ENCODE results near the gene CCNI2. TPM values are rescaled to one million over a fixed set of nuclear protein-coding genes. Genes with fewer than 3 reads are reported as not detected.

The CCNI2 gene
- total and polyA plus RNA-seq, 2 donors (not counting 3 experiments of a cell fraction or from before 2014, with no cell fraction given): 0.25 to 0.53 TPM

DNA sequence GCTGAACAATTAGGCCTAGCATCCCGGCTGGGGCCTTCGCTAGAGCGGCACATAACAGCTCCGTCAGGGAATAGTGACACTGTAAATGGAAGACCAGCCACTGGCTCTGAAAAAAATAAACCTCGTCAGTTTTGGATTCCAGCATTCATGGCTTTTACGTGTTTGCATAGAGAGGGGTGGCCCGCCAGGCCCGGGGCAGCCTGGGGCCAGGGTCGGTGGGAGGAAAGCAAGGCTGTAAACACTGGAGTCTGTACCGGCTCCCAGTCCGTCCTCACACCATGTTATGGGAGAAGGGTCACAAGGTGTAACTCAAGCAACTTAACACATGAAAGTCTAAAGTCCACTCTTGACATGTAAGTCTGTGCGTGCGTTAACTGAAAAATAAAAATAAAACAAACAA, 11.2 kb downstream of the CCNI2 start:
- DNase-seq (ENCODE audit: low read depth, low spot score): no peak
- Histone ChIP-seq H3K9me3 (replicated peaks; ENCODE audit: control insufficient read depth, insufficient read depth, low read length) (no peaks in the 10 kb centered on the region), H4K20me1 (replicated peaks; ENCODE audit: control insufficient read depth, extremely low read depth, insufficient read depth, low read length) (no peaks in the 10 kb centered on the region), H3K4me3 (replicated peaks in 1 of 3; ENCODE audit: insufficient read depth in 1 of 3, low read depth in 1 of 3, low read length in 3 of 3) (no peak overlapping the region), H3K9me1 (replicated peaks; ENCODE audit: control insufficient read depth, extremely low read depth, insufficient read depth, low read length) (no peaks in the 10 kb centered on the region), H3K4me2 (ENCODE audit: insufficient read depth, low read length) (no peak overlapping the region), H3K27ac (ENCODE audit: insufficient read depth, low read depth, low read length) (no peak overlapping the region), H2AFZ (ENCODE audit: low read depth, low read length) (no peak overlapping the region), H3K27me3 (ENCODE audit: control insufficient read depth in 2 of 2, insufficient read depth in 2 of 2, low read length in 2 of 2) (no peaks in the 10 kb centered on the region), H3K36me3 (ENCODE audit: control insufficient read depth in 2 of 2, extremely low read depth in 1 of 2, insufficient read depth in 2 of 2, low read length in 2 of 2) (peaks cover 9 to 29% of the 10 kb centered on the region in 2 experiments), H3K4me1 (ENCODE audit: control insufficient read depth, extremely low read depth, insufficient read depth, low read length) (no peaks in the 10 kb centered on the region), H3K9ac (replicated peaks; ENCODE audit: extremely low read depth, insufficient read depth, low read length) (no peak overlapping the region), H3K79me2 (ENCODE audit: control insufficient read depth, insufficient read depth, low read length) (no peaks in the 10 kb centered on the region)
- POLR2A ChIA-PET: no interaction called here
- FAIRE-seq: no peak
- intact Hi-C loops (cut with micrococcal nuclease): no loop called here
- no peak for TF ChIP-seq MYC (IDR thresholded peaks at IDR 0.05; ENCODE audit: low read depth, low read length)
- no peak for TF ChIP-seq JUN (IDR thresholded peaks at IDR 0.05; ENCODE audit: borderline replicate concordance, insufficient read depth, insufficient read length, low read depth)
- TF ChIP-seq POLR2AphosphoS5 (IDR thresholded peaks at IDR 0.05; ENCODE audit: insufficient read depth, low read depth, low read length): no peak
- TF ChIP-seq FOS (IDR thresholded peaks at IDR 0.05; ENCODE audit: borderline replicate concordance, insufficient read depth, low read length): no peak
- no peak for TF ChIP-seq CTCF (IDR thresholded peaks at IDR 0.05; ENCODE audit: extremely low read depth in 1 of 2, insufficient read depth in 1 of 2, low read depth in 1 of 2, low read length in 2 of 2)
- TF ChIP-seq, protein P1, sequence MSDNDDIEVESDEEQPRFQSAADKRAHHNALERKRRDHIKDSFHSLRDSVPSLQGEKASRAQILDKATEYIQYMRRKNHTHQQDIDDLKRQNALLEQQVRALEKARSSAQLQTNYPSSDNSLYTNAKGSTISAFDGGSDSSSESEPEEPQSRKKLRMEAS (IDR thresholded peaks at IDR 0.05; ENCODE audit: insufficient read depth, insufficient read length): no peak
- no peak for TF ChIP-seq EZH2 (IDR thresholded peaks at IDR 0.05; ENCODE audit: borderline replicate concordance, low read depth, low read length, severe bottlenecking)
- no peak for TF ChIP-seq POLR2A (IDR thresholded peaks at IDR 0.05; ENCODE audit: low read depth, low read length)
- no peak for TF ChIP-seq GATA2 (IDR thresholded peaks at IDR 0.05; ENCODE audit: insufficient read depth, insufficient read length, low read depth, low read length)
- dilution Hi-C loops (cut with MboI; ENCODE audit: extremely low pct_ligation_motif_present, low sequenced_read_pairs): no loop called here
- CTCF ChIA-PET: interaction anchor here (0.9 to 6.7 kb wide), 2 partner anchors 43 to 61 kb away, joined by 3 to 179 read pairs; no protein-coding TSS in a partner anchor
- BruUV-seq (replicated peaks): no TSS peak
